HG02840 (cell line): ENCODE measurements around the gene ARVCF.

Experiments
- ATAC-seq: cut with Tn5 transposase; IDR thresholded peaks from one replicate; pipeline ENCODE4 v1.9.1; 2021; ENCODE audit warnings: mild to moderate bottlenecking, moderate library complexity, moderate number of reproducible peaks; ENCODE audit not compliant: unreplicated experiment, low FRiP score

Gene ARVCF

GRCh38 chr22:20003304-20003703 is 13.3 kb downstream of the ARVCF start:
- no peak for ATAC-seq

- no peak for ATAC-seq
These were observed 14.0 kb downstream of the ARVCF start for GRCh38 chr22:20002636-20003035.

DNA sequence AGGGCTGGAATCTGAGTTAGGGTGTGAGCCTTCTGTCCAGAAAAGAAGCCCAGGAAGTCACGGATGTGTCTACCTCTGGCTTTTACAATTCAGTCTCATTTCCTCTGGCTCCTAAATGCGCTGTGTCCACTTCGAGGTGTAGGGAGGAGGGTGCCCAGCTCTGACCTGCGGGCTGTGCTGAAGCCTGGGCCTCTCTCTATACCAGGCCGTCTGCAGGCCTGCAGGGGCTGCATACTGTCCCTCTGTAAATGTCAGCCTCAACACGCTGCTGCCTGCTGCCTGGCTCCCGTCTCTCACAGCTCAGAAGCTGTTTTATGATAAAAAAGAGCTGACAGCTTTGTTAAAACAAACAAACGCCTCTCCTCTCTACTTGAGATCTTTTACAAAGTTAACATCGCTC is 14.5 kb downstream of the ARVCF start:
- no peak for ATAC-seq

GRCh38 chr22:20001082-20001638 is 15.5 kb downstream of the ARVCF start:
- no peak for ATAC-seq

- no peak for ATAC-seq
These were observed 16.2 kb downstream of the ARVCF start for GRCh38 chr22:20000246-20001081.

GRCh38 chr22:19998991-19999820 is 17.4 kb downstream of the ARVCF start:
- ATAC-seq: no peak

GRCh38 chr22:19998232-19998951 is 18.2 kb downstream of the ARVCF start:
- no peak for ATAC-seq

GRCh38 chr22:19997561-19998231 is 18.9 kb downstream of the ARVCF start:
- no peak for ATAC-seq

DNA sequence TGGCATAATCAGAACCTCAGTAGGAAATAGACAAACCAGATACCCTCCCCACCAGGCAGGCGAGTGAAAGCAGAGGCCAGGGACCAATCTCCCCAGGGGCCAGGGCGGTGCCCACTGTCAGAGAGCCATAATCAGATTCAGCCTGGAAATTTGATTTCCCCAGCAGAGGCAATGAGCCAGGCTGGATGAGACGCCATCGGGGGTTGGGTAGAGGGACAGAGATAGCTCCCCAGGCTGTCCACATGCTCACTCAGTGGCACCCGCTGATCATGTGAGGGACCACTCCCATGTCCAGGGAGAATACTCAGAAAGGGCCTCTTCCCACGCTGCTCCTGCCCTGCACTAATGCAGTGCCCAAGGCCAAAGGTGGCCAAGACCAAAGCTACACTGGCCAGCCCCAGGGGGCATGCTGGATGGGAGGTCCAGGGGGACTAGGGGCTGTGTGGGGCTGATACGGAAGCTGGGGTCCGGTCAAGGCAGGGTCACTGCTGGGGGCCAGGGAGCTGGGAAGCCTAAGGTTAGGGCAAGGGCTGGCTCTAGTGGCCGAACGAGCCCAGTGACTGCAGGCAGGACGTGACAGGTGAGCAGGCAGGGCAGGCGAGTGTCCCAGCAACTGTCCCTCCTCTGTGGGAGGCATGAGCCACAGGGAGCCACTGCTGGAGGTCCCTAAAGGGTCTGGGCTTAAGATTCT is 19.8 kb downstream of the ARVCF start:
- no peak for ATAC-seq

GRCh38 chr22:19995611-19996339 is 20.8 kb downstream of the ARVCF start:
- ATAC-seq: no peak

DNA sequence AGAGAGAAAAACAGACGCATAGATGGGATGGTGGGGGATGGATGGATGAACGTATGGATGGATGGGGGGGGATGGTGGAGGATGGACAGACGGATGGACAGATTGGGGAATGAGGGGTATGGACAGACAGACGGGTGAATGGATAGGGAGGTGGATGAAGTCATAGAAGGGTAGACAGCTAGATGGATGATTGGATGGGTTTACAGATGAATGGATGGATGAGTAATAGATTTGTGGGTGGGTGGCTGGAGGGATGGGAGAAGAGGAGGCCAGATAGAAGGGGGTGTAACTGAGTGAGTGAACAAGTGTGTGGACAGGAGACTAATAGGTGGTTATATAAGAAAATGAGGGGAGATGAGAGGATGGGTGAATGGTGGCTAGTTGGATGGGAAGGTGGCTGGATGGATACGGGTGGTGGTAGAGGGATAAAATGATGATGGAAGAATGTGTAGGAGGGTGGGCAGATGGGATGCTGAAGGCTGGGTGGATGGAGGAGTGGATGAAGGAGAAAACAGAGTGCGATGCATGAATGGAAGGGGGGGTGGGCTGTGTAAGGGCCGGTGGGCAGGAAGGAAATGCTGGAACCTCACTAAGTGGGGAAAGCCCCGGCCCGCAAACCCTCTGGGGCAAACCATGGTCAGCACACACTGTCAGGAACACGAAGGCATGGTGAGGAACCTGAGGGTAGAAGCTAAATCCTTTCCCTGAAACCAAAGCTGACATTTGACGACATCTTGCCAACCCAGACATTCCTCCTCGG is 21.6 kb downstream of the ARVCF start:
- no peak for ATAC-seq

- ATAC-seq: no peak
These were observed 22.7 kb downstream of the ARVCF start for GRCh38 chr22:19993926-19994325.

DNA sequence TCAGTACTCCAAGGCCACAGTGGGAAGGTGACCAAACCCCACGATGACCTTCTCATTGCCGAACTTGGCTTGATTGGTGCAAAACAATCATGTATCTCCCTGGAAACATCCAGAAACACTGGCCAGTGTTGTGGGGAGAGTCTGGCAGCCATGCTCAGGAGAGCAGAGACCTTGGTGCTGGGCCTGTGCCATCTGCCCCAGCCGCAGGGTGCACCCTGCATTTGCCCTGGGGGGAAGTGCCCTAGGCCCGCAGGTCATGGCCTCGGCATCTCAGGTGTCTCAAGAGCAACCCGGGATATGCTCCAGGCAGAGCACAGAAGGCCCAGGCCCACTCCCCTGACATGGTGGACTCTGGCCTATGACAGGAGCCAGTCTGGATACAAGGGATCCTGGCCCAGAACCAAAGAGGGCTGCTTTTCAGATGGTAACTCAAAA is 23.7 kb downstream of the ARVCF start:
- ATAC-seq: no peak

GRCh38 chr22:19992481-19992911 is 24.1 kb downstream of the ARVCF start:
- no peak for ATAC-seq

DNA sequence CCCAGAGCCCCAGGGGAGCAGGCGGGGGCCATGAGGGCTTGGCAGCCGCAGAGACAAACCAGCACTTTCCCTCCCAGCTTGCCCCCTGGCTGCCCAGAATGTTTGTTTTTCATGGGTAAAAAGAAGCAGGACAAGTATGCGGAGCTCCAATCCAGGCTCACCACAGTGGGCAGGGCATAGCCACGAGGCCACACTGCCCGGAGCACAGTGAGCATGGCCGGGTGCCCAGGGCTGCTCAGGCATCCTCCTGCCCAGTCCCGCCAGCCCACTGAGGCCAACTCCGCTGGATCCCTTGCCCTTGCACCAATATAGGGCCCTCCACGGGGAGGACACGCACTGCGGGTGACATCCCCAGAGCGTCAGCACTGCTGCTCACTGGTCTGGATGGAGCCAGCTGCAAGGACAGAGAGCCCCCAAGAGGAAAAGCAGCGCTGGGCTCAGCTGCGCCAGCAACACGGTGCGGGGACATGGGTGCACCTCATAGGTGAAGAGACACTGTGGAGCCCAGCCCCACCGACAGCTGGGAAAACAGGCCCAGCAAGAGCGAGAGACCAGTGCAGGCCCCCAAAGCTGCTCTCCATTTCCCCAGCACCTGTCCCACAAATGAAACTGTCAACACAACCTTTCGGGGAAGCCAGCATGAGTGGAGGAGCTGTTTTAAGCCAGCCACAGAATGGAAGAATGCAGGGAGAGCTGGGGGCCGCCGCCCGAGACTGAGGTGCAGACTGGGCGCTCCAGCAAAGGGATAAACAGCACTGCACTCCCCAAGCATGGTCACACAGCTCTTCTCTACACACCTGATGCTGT is 24.8 kb downstream of the ARVCF start:
- no peak for ATAC-seq

DNA sequence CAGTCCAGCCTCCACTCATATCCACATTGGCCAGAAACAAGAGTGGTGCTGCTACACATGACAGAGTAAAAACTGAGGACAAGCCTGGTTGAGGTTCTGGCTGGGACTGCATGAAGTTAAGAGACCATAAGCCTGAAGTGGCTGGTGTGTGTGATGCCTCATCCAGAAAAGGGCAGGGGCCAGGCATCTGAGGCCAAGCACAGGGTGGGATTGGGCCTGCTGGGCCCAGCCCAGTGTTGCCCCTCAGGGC is 25.3 kb downstream of the ARVCF start:
- no peak for ATAC-seq

- no peak for ATAC-seq
These were observed 25.8 kb downstream of the ARVCF start for GRCh38 chr22:19990609-19991394.
